ENCODE measurements around the gene CELSR1. TPM values are rescaled to one million over a fixed set of nuclear protein-coding genes. Genes with fewer than 3 reads are reported as not detected.
"Not testable (repeated sequence)": the region's sequence is repeated elsewhere in the genome, so short reads cannot be mapped to it uniquely, and the experiment has no call there.

Gene CELSR1
- total RNA-seq, 1 donor from 2014 or later: 43.1 TPM

GRCh38 chr22:46533070-46533833 lies 4.2 kb downstream of the CELSR1 start:
- DNase-seq (ENCODE audit: low read depth in 2 of 2): no peak

- no peak for DNase-seq (ENCODE audit: low read depth in 2 of 2)
Measured at GRCh38 chr22:46532416-46532815, 5.0 kb downstream of the CELSR1 start.

- DNase-seq (ENCODE audit: low read depth in 2 of 2): no peak
Measured at GRCh38 chr22:46531581-46532175, 5.7 kb downstream of the CELSR1 start.

GRCh38 chr22:46528121-46528610 lies 9.3 kb downstream of the CELSR1 start:
- DNase-seq (ENCODE audit: low read depth in 2 of 2): peak; percentile 22 to 63

GRCh38 chr22:46526244-46526839 lies 11.1 kb downstream of the CELSR1 start:
- no peak for DNase-seq (ENCODE audit: low read depth in 2 of 2)

GRCh38 chr22:46525389-46526243 lies 11.8 kb downstream of the CELSR1 start:
- DNase-seq (ENCODE audit: low read depth in 2 of 2): no peak

GRCh38 chr22:46524203-46524740 lies 13.1 kb downstream of the CELSR1 start:
- peak in 1 of 2 donors; percentile 46 for DNase-seq (ENCODE audit: low read depth in 2 of 2)

GRCh38 chr22:46522797-46523196 lies 14.6 kb downstream of the CELSR1 start:
- no peak for DNase-seq (ENCODE audit: low read depth in 2 of 2)

- DNase-seq (ENCODE audit: low read depth in 2 of 2): no peak
Measured at GRCh38 chr22:46521994-46522393, 15.4 kb downstream of the CELSR1 start.

- DNase-seq (ENCODE audit: low read depth in 2 of 2): no peak
Measured at GRCh38 chr22:46520880-46521279, 16.5 kb downstream of the CELSR1 start.

GRCh38 chr22:46519377-46519776 lies 18.0 kb downstream of the CELSR1 start:
- DNase-seq (ENCODE audit: low read depth in 2 of 2): no peak

- peak in 1 of 2 donors; percentile 65 for DNase-seq (ENCODE audit: low read depth in 2 of 2)
Measured at GRCh38 chr22:46518542-46519325, 18.7 kb downstream of the CELSR1 start.

GRCh38 chr22:46518038-46518437 lies 19.4 kb downstream of the CELSR1 start:
- no peak for DNase-seq (ENCODE audit: low read depth in 2 of 2)

GRCh38 chr22:46517255-46517761 lies 20.1 kb downstream of the CELSR1 start:
- peak; percentile 62 to 95 for DNase-seq (ENCODE audit: low read depth in 2 of 2)

- DNase-seq (ENCODE audit: low read depth in 2 of 2): peak in 1 of 2 donors; percentile 66
Measured at GRCh38 chr22:46516638-46517037, 20.8 kb downstream of the CELSR1 start.

- DNase-seq (ENCODE audit: low read depth in 2 of 2): not testable (repeated sequence)
Measured at GRCh38 chr22:46516112-46516487, 21.3 kb downstream of the CELSR1 start.

GRCh38 chr22:46515208-46516111 lies 22.0 kb downstream of the CELSR1 start:
- DNase-seq (ENCODE audit: low read depth in 2 of 2): peak in 1 of 2 donors; percentile 60

GRCh38 chr22:46514592-46515207 lies 22.7 kb downstream of the CELSR1 start:
- DNase-seq (ENCODE audit: low read depth in 2 of 2): peak in 1 of 2 donors; percentile 13

Data from lung microvascular endothelial cell (primary cell).